GM18507 (cell line): Measurements from ENCODE around the gene CCDC69.
A peak's percentile ranks its signal among the peaks of the same experiment; 100 is the strongest.

Source experiments
- DNase-seq: peaks from one replicate; pipeline ENCODE4 v3.0.0; 2011; ENCODE audit warnings: low read depth; ENCODE audit not compliant: insufficient read length; ENCODE audit errors: extremely low spot score
- FAIRE-seq: peaks from 2 replicates; lab custom pipeline; 2011; peaks lifted over from hg19 to GRCh38; lab: Jason Lieb, UNC

Gene CCDC69

GRCh38 chr5:151225475-151225874 lies 1.6 kb upstream of the CCDC69 start:
- DNase-seq, result no peak
- FAIRE-seq, result no peak

GRCh38 chr5:151225071-151225470 lies 1.2 kb upstream of the CCDC69 start:
- FAIRE-seq (no peak), DNase-seq (no peak)

- FAIRE-seq, result no peak
- no peak for DNase-seq
Observed at GRCh38 chr5:151224372-151224771, 480 bp upstream of the CCDC69 start.

- no peak for DNase-seq
- FAIRE-seq, result peak; percentile 92
Observed at GRCh38 chr5:151222790-151223446, 974 bp downstream of the CCDC69 start.

GRCh38 chr5:151222054-151222789 lies 1.7 kb downstream of the CCDC69 start:
- FAIRE-seq, result no peak
- no peak for DNase-seq

- FAIRE-seq (no peak), DNase-seq (no peak)
Observed at GRCh38 chr5:151221574-151221973, 2.3 kb downstream of the CCDC69 start.

GRCh38 chr5:151219789-151220188 lies 4.1 kb downstream of the CCDC69 start:
- DNase-seq, result no peak
- FAIRE-seq, result peak; percentile 12

GRCh38 chr5:151219138-151219537 lies 4.8 kb downstream of the CCDC69 start:
- FAIRE-seq, result no peak
- no peak for DNase-seq

- DNase-seq (no peak), FAIRE-seq (no peak)
Observed at GRCh38 chr5:151218177-151218576, 5.7 kb downstream of the CCDC69 start.

GRCh38 chr5:151216781-151217180 lies 7.1 kb downstream of the CCDC69 start:
- DNase-seq, result no peak
- FAIRE-seq, result no peak

- no peak for DNase-seq
- peak; percentile 51 for FAIRE-seq
Observed at GRCh38 chr5:151215546-151215880, 8.4 kb downstream of the CCDC69 start.

GRCh38 chr5:151214614-151215545 lies 9.0 kb downstream of the CCDC69 start:
- FAIRE-seq, result no peak
- DNase-seq, result no peak

GRCh38 chr5:151213803-151214613 lies 9.9 kb downstream of the CCDC69 start:
- DNase-seq (peak; percentile 87), FAIRE-seq (peak; percentile 100)

GRCh38 chr5:151212406-151212798 lies 11.5 kb downstream of the CCDC69 start:
- FAIRE-seq (no peak), DNase-seq (no peak)

- no peak for FAIRE-seq
Observed at GRCh38 chr5:151208481-151208914, 15.4 kb downstream of the CCDC69 start.

GRCh38 chr5:151205411-151205810 lies 18.5 kb downstream of the CCDC69 start:
- FAIRE-seq (no peak), DNase-seq (no peak)

More at GRCh38 chr5:151208481-151208914, 15.4 kb downstream of the CCDC69 start:
- DNase-seq, result no peak

GRCh38 chr5:151204051-151204450 lies 19.8 kb downstream of the CCDC69 start:
- FAIRE-seq (no peak), DNase-seq (no peak)

- DNase-seq (no peak), FAIRE-seq (peak; percentile 26)
Observed at GRCh38 chr5:151202381-151203139, 21.3 kb downstream of the CCDC69 start.
